ENCODE results near the gene RNU1-4. TPM values are rescaled to one million over a fixed set of nuclear protein-coding genes. Genes with fewer than 3 reads are reported as not detected.
"Not testable (repeated sequence)": the region's sequence is repeated elsewhere in the genome, so short reads cannot be mapped to it uniquely, and the experiment has no call there.

The RNU1-4 gene
- total RNA-seq, 1 experiment from 2014 or later, result under 0.01 TPM

DNA sequence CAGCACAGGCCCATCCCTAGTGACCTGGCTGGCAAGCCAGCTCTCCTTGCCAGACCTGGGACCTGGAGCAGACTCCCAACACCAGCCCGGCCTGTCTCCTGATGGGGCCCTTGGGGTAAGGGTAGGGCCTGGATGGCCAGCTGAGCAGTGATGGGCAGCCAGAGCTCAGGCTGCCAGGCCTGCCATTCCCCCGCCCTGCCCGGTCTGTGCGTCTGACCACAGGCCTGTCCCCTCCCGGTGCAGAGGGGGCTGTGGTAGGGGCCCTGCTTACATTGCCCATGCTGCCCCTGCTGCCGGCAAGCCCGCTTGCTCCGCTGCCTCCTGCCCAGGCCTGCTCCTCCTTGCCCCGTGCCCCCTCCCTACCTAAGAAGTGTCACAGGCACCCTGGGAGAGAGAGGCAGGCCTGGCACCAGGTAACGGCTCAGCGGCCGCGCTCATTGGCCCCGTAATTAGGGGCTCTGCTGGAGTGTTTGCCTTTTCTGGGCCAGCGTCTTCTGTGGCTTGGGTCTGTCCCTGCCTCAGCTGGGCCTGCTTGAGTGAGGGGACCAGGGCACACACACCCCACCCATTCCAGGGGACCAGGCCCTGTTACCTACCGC, 35.7 kb upstream of the RNU1-4 start:
- not testable (repeated sequence) for DNase-seq; H3K27me3 ChIP-seq (ENCODE audit: low read length); H3K36me3 ChIP-seq (ENCODE audit: insufficient read depth, low read length); H3K4me1 ChIP-seq (ENCODE audit: low read length); H3K4me3 ChIP-seq (ENCODE audit: low read length); H3K9ac ChIP-seq (ENCODE audit: low read length); H3K9me2 ChIP-seq (replicated peaks; ENCODE audit: insufficient read depth, low read length); H4K20me1 ChIP-seq (ENCODE audit: insufficient read depth, low read depth, low read length); H2AFZ ChIP-seq (ENCODE audit: low read length); H3K79me2 ChIP-seq (ENCODE audit: low read length); H3K9me3 ChIP-seq (ENCODE audit: low read length); H3K27ac ChIP-seq (ENCODE audit: low read length); H3K4me2 ChIP-seq (ENCODE audit: low read depth, low read length, poor library complexity, severe bottlenecking)

GRCh38 chr1:16706302-16706701, 34.0 kb upstream of the RNU1-4 start:
- not testable (repeated sequence) for H3K27ac ChIP-seq (ENCODE audit: low read length); H2AFZ ChIP-seq (ENCODE audit: low read length); H4K20me1 ChIP-seq (ENCODE audit: insufficient read depth, low read depth, low read length); H3K4me1 ChIP-seq (ENCODE audit: low read length); H3K9me3 ChIP-seq (ENCODE audit: low read length); H3K79me2 ChIP-seq (ENCODE audit: low read length); H3K4me3 ChIP-seq (ENCODE audit: low read length); H3K27me3 ChIP-seq (ENCODE audit: low read length); H3K9me2 ChIP-seq (replicated peaks; ENCODE audit: insufficient read depth, low read length); H3K9ac ChIP-seq (ENCODE audit: low read length); H3K4me2 ChIP-seq (ENCODE audit: low read depth, low read length, poor library complexity, severe bottlenecking); DNase-seq; H3K36me3 ChIP-seq (ENCODE audit: insufficient read depth, low read length)

GRCh38 chr1:16707130-16708093, 32.9 kb upstream of the RNU1-4 start:
- H3K27me3 ChIP-seq (ENCODE audit: low read length); H3K79me2 ChIP-seq (ENCODE audit: low read length); H3K9ac ChIP-seq (ENCODE audit: low read length); H3K4me2 ChIP-seq (ENCODE audit: low read depth, low read length, poor library complexity, severe bottlenecking); H3K9me2 ChIP-seq (replicated peaks; ENCODE audit: insufficient read depth, low read length); H2AFZ ChIP-seq (ENCODE audit: low read length); H3K27ac ChIP-seq (ENCODE audit: low read length); H3K4me1 ChIP-seq (ENCODE audit: low read length); H3K4me3 ChIP-seq (ENCODE audit: low read length); H3K36me3 ChIP-seq (ENCODE audit: insufficient read depth, low read length); H3K9me3 ChIP-seq (ENCODE audit: low read length); H4K20me1 ChIP-seq (ENCODE audit: insufficient read depth, low read depth, low read length); DNase-seq: not testable (repeated sequence)

DNA sequence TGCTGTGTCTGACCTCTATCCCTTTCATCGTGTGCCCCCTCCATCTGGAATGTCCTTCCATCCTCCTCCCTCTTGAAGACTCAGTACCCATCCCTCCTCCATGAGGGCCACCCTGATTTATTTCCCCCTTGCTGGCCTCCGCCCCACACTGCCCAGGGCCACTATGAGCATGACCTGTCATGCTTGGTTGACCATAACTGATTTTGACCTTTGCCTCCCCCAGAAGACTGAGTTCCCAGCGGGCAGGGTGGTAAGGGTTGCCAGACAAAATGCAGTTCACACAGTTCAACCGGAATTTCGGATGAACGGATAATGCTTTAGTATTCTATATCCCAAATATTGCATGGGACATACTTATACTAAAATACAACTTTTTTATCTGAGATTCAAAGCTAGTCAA, 31.6 kb upstream of the RNU1-4 start:
- not testable (repeated sequence) for H3K79me2 ChIP-seq (ENCODE audit: low read length); H3K9ac ChIP-seq (ENCODE audit: low read length); H3K4me1 ChIP-seq (ENCODE audit: low read length); H3K36me3 ChIP-seq (ENCODE audit: insufficient read depth, low read length); H4K20me1 ChIP-seq (ENCODE audit: insufficient read depth, low read depth, low read length); H2AFZ ChIP-seq (ENCODE audit: low read length); H3K27me3 ChIP-seq (ENCODE audit: low read length); H3K4me2 ChIP-seq (ENCODE audit: low read depth, low read length, poor library complexity, severe bottlenecking); H3K9me2 ChIP-seq (replicated peaks; ENCODE audit: insufficient read depth, low read length); H3K9me3 ChIP-seq (ENCODE audit: low read length); DNase-seq; H3K27ac ChIP-seq (ENCODE audit: low read length); H3K4me3 ChIP-seq (ENCODE audit: low read length)

DNA sequence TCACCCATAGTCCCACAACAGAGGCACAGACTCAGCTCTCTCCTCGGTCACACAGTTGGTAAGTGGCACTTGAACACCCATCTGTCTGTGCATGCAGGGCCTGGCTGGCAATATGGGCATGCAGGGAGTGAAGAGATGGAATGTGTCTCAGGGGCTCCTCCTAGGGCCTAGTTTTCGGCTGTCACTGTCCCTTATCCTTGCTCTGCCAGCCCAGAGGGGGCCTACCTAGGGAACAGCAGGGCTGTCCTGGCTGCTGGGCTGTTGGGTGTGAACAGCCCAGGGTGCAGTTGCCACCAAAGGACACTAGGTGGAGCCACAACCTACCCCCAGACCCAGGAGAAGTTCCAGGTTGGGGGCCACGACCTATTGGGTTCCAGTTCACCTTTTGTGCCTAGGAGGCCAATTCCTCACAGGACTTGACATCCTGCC, 30.6 kb upstream of the RNU1-4 start:
- H3K4me3 ChIP-seq (ENCODE audit: low read length); H3K9me2 ChIP-seq (replicated peaks; ENCODE audit: insufficient read depth, low read length); H3K4me1 ChIP-seq (ENCODE audit: low read length); H3K79me2 ChIP-seq (ENCODE audit: low read length); H4K20me1 ChIP-seq (ENCODE audit: insufficient read depth, low read depth, low read length); H3K36me3 ChIP-seq (ENCODE audit: insufficient read depth, low read length); H3K27me3 ChIP-seq (ENCODE audit: low read length); H3K27ac ChIP-seq (ENCODE audit: low read length); H3K9ac ChIP-seq (ENCODE audit: low read length); H3K9me3 ChIP-seq (ENCODE audit: low read length); H2AFZ ChIP-seq (ENCODE audit: low read length); H3K4me2 ChIP-seq (ENCODE audit: low read depth, low read length, poor library complexity, severe bottlenecking): not testable (repeated sequence)
- DNase-seq, result peak; percentile 74

DNA sequence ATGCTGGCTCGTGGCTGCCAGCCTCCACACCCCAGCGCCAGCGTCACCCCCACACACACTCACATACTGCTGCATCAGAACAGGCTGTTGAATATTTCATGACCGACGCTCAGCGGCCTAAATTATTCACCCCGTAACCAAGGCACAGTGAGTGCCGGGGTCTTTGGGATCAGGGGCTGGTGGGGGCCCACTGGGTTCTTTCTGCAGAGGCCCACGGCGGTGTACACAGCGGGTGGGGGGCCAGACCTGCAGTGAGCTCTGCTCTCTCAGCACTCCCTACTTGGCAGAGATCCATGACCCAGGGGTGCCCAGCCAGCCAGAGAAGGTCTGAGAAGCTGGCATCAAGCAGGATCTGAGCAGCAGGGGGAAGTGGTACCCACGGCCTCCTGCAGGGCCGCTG, 29.7 kb upstream of the RNU1-4 start:
- H3K4me2 ChIP-seq (ENCODE audit: low read depth, low read length, poor library complexity, severe bottlenecking); H3K27me3 ChIP-seq (ENCODE audit: low read length); DNase-seq; H2AFZ ChIP-seq (ENCODE audit: low read length); H3K27ac ChIP-seq (ENCODE audit: low read length); H3K79me2 ChIP-seq (ENCODE audit: low read length); H3K36me3 ChIP-seq (ENCODE audit: insufficient read depth, low read length); H3K4me1 ChIP-seq (ENCODE audit: low read length); H3K9ac ChIP-seq (ENCODE audit: low read length); H4K20me1 ChIP-seq (ENCODE audit: insufficient read depth, low read depth, low read length); H3K9me2 ChIP-seq (replicated peaks; ENCODE audit: insufficient read depth, low read length); H3K4me3 ChIP-seq (ENCODE audit: low read length); H3K9me3 ChIP-seq (ENCODE audit: low read length): not testable (repeated sequence)

DNA sequence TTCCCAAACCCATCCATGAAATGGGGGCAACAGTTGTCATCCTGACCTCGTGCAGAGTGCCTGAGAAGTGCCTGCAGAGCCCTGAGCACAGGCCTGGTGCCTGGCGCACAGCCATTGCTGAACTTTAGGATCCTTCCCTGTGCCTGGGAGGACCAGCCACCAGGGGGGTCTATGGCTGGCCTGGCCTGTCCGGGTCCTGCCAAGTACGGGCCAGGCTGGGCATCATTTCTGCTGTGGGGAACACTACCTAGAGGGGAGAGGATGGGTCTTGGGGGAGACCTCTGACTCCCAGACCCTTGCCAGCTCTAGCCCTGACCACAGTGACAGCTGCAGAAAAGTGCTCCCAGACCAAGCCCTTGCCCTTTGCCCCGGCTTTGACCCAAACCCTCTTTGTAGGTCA, 28.2 kb upstream of the RNU1-4 start:
- not testable (repeated sequence) for H2AFZ ChIP-seq (ENCODE audit: low read length); H4K20me1 ChIP-seq (ENCODE audit: insufficient read depth, low read depth, low read length); H3K9me3 ChIP-seq (ENCODE audit: low read length); H3K27me3 ChIP-seq (ENCODE audit: low read length); H3K9ac ChIP-seq (ENCODE audit: low read length); H3K36me3 ChIP-seq (ENCODE audit: insufficient read depth, low read length); H3K27ac ChIP-seq (ENCODE audit: low read length); H3K9me2 ChIP-seq (replicated peaks; ENCODE audit: insufficient read depth, low read length); H3K4me1 ChIP-seq (ENCODE audit: low read length); H3K4me3 ChIP-seq (ENCODE audit: low read length); H3K79me2 ChIP-seq (ENCODE audit: low read length); H3K4me2 ChIP-seq (ENCODE audit: low read depth, low read length, poor library complexity, severe bottlenecking)
- DNase-seq, result peak; percentile 32

DNA sequence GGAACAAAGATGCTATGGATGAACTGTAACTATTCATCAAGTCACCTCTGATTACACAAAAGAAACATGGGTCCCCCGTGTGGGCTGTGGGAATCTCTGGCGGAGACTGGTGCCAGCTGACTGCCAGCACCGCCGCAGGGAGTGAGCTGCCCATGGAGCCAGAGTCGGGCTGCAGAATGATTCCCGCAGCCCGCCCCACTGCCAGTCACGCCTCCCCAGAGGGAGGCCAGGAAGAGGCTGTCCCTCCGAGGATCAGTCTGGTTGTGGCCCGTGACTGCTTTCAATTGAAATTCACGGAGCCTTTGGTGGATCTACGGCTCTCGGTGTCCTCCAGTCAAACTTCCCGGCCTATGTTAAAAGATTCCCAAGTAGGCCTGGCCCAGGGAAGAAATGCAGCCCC, 27.7 kb upstream of the RNU1-4 start:
- H4K20me1 ChIP-seq (ENCODE audit: insufficient read depth, low read depth, low read length); DNase-seq; H3K9me2 ChIP-seq (replicated peaks; ENCODE audit: insufficient read depth, low read length); H3K4me2 ChIP-seq (ENCODE audit: low read depth, low read length, poor library complexity, severe bottlenecking); H3K27ac ChIP-seq (ENCODE audit: low read length); H3K9me3 ChIP-seq (ENCODE audit: low read length); H3K4me3 ChIP-seq (ENCODE audit: low read length); H3K79me2 ChIP-seq (ENCODE audit: low read length); H3K4me1 ChIP-seq (ENCODE audit: low read length); H3K36me3 ChIP-seq (ENCODE audit: insufficient read depth, low read length); H2AFZ ChIP-seq (ENCODE audit: low read length); H3K27me3 ChIP-seq (ENCODE audit: low read length); H3K9ac ChIP-seq (ENCODE audit: low read length): not testable (repeated sequence)

All from Karpas-422 (cell line).